Mesenchymal stem cell (in vitro differentiated cells and primary cell): ENCODE measurements around the gene COQ4.

Source experiments
- DNase-seq: peaks from one replicate; pipeline ENCODE4 v3.0.0-alpha.2; 2013
- H2AFZ ChIP-seq: one replicate; pipeline ENCODE4 v1.6.1; 2013; ENCODE audit warnings: low read depth, mild to moderate bottlenecking, control low read depth, inconsistent platforms, low read length, moderate library complexity
- H2AK5ac ChIP-seq: 2 replicates; pipeline ENCODE4 v1.6.1; 2013; ENCODE audit warnings: low read length, moderate library complexity, mild to moderate bottlenecking, inconsistent platforms; ENCODE audit not compliant: severe bottlenecking
- H2BK120ac ChIP-seq: one replicate; pipeline ENCODE4 v1.6.1; 2013; ENCODE audit warnings: low read depth, mild to moderate bottlenecking, inconsistent platforms, low read length, moderate library complexity
- H2BK12ac ChIP-seq, 2 experiments: one replicate each; pipeline ENCODE4 v1.6.1; 2013; ENCODE audit warnings: inconsistent platforms in 2 of 2, low read length in 2 of 2, mild to moderate bottlenecking in 2 of 2, moderate library complexity in 2 of 2, control low read depth in 1 of 2
- H2BK15ac ChIP-seq: one replicate; pipeline ENCODE4 v1.6.1; 2013; ENCODE audit warnings: mild to moderate bottlenecking, low read depth, inconsistent platforms; ENCODE audit not compliant: poor library complexity, severe bottlenecking
- H2BK5ac ChIP-seq: 2 replicates; pipeline ENCODE4 v1.6.1; 2013; ENCODE audit warnings: low read depth, mild to moderate bottlenecking, low read length, control low read depth, inconsistent platforms; ENCODE audit not compliant: poor library complexity, severe bottlenecking
- H3K14ac ChIP-seq, 2 experiments: one replicate each; pipeline ENCODE4 v1.6.1; 2013; ENCODE audit warnings: inconsistent platforms in 2 of 2, low read length in 2 of 2, control low read depth in 1 of 2, mild to moderate bottlenecking in 1 of 2, moderate library complexity in 1 of 2
- H3K18ac ChIP-seq, 2 experiments: one replicate each; pipeline ENCODE4 v1.6.1; 2013; ENCODE audit warnings: inconsistent platforms in 2 of 2, low read length in 2 of 2, control low read depth in 1 of 2, low read depth in 1 of 2, mild to moderate bottlenecking in 1 of 2
- H3K23ac ChIP-seq, 2 experiments: one replicate each; pipeline ENCODE4 v1.6.1; 2013; ENCODE audit warnings: inconsistent platforms in 2 of 2, low read length in 2 of 2, mild to moderate bottlenecking in 2 of 2, moderate library complexity in 2 of 2, control low read depth in 1 of 2
- H3K27ac ChIP-seq: 2 replicates; pipeline ENCODE4 v1.5.1; 2013; ENCODE audit warnings: mild to moderate bottlenecking, moderate library complexity, low read length, control low read depth, inconsistent platforms; ENCODE audit not compliant: poor library complexity, severe bottlenecking
- H3K27me3 ChIP-seq, 2 experiments: 2 replicates each; pipeline versions ENCODE4 v1.6.1 to v1.7.0; 2013; ENCODE audit warnings: low read length in 2 of 2, mild to moderate bottlenecking in 2 of 2, moderate library complexity in 2 of 2, control low read depth in 1 of 2, inconsistent platforms in 1 of 2; ENCODE audit not compliant: control insufficient read depth in 1 of 2, insufficient read depth in 1 of 2
- H3K36me3 ChIP-seq, 2 experiments: 2 replicates each; pipeline versions ENCODE4 v1.6.1 to v1.7.0; 2013; ENCODE audit warnings: low read length in 2 of 2, control low read depth in 1 of 2, inconsistent platforms in 1 of 2, low read depth in 1 of 2, mild to moderate bottlenecking in 1 of 2; ENCODE audit not compliant: insufficient read depth in 2 of 2, control insufficient read depth in 1 of 2
- H3K4ac ChIP-seq, 2 experiments: one replicate each; pipeline ENCODE4 v1.6.1; 2013; ENCODE audit warnings: inconsistent platforms in 2 of 2, low read length in 2 of 2, mild to moderate bottlenecking in 2 of 2, moderate library complexity in 2 of 2, control low read depth in 1 of 2, low read depth in 1 of 2
- H3K4me1 ChIP-seq: 2 replicates; pipeline ENCODE4 v1.6.1; 2013; ENCODE audit warnings: low read depth, low read length, control low read depth; ENCODE audit not compliant: control insufficient read depth, insufficient read depth
- H3K4me2 ChIP-seq: 2 replicates; pipeline ENCODE4 v1.6.1; 2013; ENCODE audit warnings: low read length, mild to moderate bottlenecking, inconsistent platforms; ENCODE audit not compliant: poor library complexity, severe bottlenecking
- H3K4me3 ChIP-seq, 2 experiments: 2 replicates each; pipeline versions ENCODE4 v1.5.1 to v1.7.0; 2013; ENCODE audit warnings: low read length in 2 of 2, mild to moderate bottlenecking in 2 of 2, control low read depth in 1 of 2, low read depth in 1 of 2; ENCODE audit not compliant: insufficient read depth in 1 of 2
- H3K79me1 ChIP-seq: replicated peaks from 2 replicates; pipeline ENCODE4 v1.6.1; 2013; ENCODE audit warnings: mild to moderate bottlenecking, control low read depth, low read length, inconsistent platforms; ENCODE audit not compliant: poor library complexity, severe bottlenecking
- H3K9ac ChIP-seq: 2 replicates; pipeline ENCODE4 v1.7.0; 2013; ENCODE audit warnings: mild to moderate bottlenecking, low read length, moderate library complexity
- H3K9me3 ChIP-seq: 2 replicates; pipeline ENCODE4 v1.7.0; 2013; ENCODE audit warnings: mild to moderate bottlenecking, low read length; ENCODE audit not compliant: control insufficient read depth
- H4K8ac ChIP-seq: one replicate; pipeline ENCODE4 v1.6.1; 2013; ENCODE audit warnings: inconsistent platforms, mild to moderate bottlenecking, low read length, moderate library complexity
- H4K91ac ChIP-seq: one replicate; pipeline ENCODE4 v1.6.1; 2013; ENCODE audit warnings: mild to moderate bottlenecking, low read length, inconsistent platforms
- WGBS: methylation state at CpG from one replicate; pipeline ENCODE4 v1.1.7; 2013; ENCODE audit warnings: mixed read lengths; 5-methylcytosine and 5-hydroxymethylcytosine counted together

COQ4 gene

DNA sequence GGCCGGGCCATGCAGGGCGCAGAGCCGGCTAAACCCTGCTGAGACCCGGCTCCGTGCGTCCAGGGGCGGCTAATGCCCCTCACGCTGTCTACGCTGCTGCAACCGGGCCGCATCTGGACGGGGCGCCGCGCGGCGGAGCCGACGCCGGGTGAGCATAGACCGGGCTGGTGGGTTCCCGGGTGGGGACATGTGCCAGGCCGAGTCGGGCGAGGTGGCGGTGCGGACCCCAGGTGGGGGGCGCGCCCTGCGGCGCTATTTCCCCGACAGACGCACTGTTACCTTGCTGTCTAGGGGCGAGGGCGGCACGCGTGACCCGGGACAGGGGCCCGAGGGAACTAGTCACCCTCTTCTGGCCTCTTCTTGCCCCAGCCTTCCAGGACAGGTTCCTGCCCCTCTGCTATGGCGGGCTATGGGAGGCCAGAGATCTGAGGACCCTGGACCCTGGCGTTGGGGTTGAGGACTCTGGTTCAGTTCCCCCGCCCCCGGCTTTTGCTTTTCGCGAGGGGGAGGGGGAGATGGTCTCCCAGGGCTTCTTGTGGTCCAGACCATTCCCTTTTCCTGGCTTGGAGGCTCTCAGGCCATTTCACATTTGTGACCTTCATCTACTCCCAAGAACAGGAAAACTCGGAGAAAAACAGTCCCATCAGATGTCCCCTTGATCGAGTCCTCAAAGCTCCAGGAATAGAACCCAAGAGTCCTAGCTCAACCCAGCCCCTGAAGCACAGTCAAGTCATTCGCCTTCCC lies 18.2 kb downstream of the COQ4 start:
- Histone ChIP-seq H3K14ac (peak overlapping the region in 1 of 2 experiments; percentile 94), H3K18ac (peak overlapping the region in 1 of 2 experiments; percentile 67), H3K36me3 (peaks cover 32 to 36% of the 10 kb centered on the region in 2 experiments), H3K27ac (no peak overlapping the region), H3K9ac (peak overlapping the region; percentile 88), H2BK120ac (no peak overlapping the region), H3K27me3 (no peaks in the 10 kb centered on the region), H2AFZ (peak overlapping the region; percentile 43), H4K8ac (peak overlapping the region; percentile 35), H3K4me3 (peak overlapping the region; percentile 80 to 89), H2BK5ac (no peak overlapping the region), H3K4ac (no peak overlapping the region), H3K23ac (peak overlapping the region in 1 of 2 experiments; percentile 66), H2AK5ac (no peak overlapping the region), H3K79me1 (peaks cover 20% of the 10 kb centered on the region), H2BK15ac (no peak overlapping the region), H3K9me3 (no peaks in the 10 kb centered on the region), H3K4me1 (peaks cover 6% of the 10 kb centered on the region), H4K91ac (no peak overlapping the region), H3K4me2 (peak overlapping the region; percentile 94), H2BK12ac (peak overlapping the region in 1 of 2 experiments; percentile 2)
- under 1% methylated on average over 41 of the region's 48 CpGs for WGBS
- no peak for DNase-seq

DNA sequence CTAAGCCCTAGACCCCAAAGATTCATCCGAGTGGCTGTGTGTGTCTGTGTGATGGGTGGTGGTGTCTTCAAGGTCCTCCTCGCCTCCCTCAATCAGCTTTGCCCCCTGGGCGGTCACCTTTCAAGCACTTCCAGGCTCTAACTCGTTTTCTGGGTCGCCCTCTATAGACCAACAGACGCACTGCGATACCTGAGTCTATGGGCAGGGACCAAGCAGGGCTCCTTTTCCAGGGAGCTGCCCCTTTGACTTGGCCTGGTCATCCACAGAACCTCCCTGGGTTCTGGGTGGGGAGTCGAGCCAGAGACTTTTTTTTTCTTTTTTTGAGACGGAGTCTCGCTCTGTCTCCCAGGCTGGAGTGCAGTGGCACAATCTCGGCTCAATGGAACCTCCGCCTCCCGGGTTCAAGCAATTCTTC lies 18.8 kb downstream of the COQ4 start:
- Histone ChIP-seq H2AFZ (no peak overlapping the region), H2BK12ac (no peak overlapping the region), H3K27ac (no peak overlapping the region), H2BK5ac (no peak overlapping the region), H3K18ac (no peak overlapping the region), H4K8ac (no peak overlapping the region), H3K9me3 (no peaks in the 10 kb centered on the region), H3K27me3 (no peaks in the 10 kb centered on the region), H3K4me1 (peaks cover 6% of the 10 kb centered on the region), H4K91ac (no peak overlapping the region), H3K23ac (no peak overlapping the region), H3K4me3 (peak overlapping the region in 1 of 2 experiments; percentile 89), H3K4me2 (peak overlapping the region; percentile 94), H3K14ac (no peak overlapping the region), H2BK120ac (no peak overlapping the region), H2AK5ac (no peak overlapping the region), H2BK15ac (no peak overlapping the region), H3K36me3 (peaks cover 33 to 38% of the 10 kb centered on the region in 2 experiments), H3K9ac (peak overlapping the region; percentile 88), H3K4ac (no peak overlapping the region), H3K79me1 (peaks cover 20% of the 10 kb centered on the region)
- DNase-seq, result peak; percentile 78
- WGBS, result 32% methylated on average over 11 of the region's 13 CpGs

DNA sequence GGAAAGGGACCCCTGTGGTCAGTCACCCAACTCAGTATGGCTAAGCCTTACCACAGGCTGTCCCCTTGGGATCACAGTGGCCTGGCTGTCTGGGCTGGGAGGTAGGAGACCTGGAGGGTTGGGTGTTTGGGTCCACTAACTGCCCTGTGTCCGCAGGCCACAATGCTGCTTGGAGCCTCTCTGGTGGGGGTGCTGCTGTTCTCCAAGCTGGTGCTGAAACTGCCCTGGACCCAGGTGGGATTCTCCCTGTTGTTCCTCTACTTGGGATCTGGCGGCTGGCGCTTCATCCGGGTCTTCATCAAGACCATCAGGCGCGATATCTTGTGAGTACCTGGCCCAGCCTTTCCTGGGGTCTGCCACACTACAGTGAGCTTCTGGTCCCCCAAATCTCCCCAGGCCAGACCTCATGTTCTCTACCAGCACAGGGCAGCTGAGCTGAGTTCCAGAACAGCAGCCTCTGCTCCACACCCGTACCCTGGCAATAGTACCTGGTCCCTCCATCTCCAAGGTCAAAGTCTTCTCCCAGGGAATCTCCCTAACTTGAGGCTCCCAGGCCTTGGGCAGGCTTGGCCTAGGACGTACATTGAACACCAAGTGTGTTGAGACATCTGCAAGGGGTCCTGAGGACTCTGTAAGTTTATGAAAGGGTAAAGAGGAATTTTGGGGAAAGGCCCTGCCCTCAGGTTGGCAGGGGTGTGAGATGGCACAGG lies 20.5 kb downstream of the COQ4 start:
- no peak overlapping the region for H2BK5ac ChIP-seq
- no peak overlapping the region for H3K27ac ChIP-seq
- no peaks in the 10 kb centered on the region for H3K27me3 ChIP-seq
- H2AK5ac ChIP-seq, result no peak overlapping the region
- no peak overlapping the region for H4K8ac ChIP-seq
- H3K4ac ChIP-seq, result no peak overlapping the region
- no peak overlapping the region for H4K91ac ChIP-seq
- H3K23ac ChIP-seq, result no peak overlapping the region
- H3K36me3 ChIP-seq, result peaks cover 45 to 52% of the 10 kb centered on the region in 2 experiments
- H3K9me3 ChIP-seq, result no peaks in the 10 kb centered on the region
- H3K79me1 ChIP-seq, result peaks cover 23% of the 10 kb centered on the region
- no peak overlapping the region for H2BK120ac ChIP-seq
- H3K9ac ChIP-seq, result no peak overlapping the region
- no peak overlapping the region for H2BK15ac ChIP-seq
- no peak overlapping the region for H3K4me3 ChIP-seq
- no peak overlapping the region for H3K18ac ChIP-seq
- H2AFZ ChIP-seq, result no peak overlapping the region
- no peak overlapping the region for H3K4me2 ChIP-seq
- H3K4me1 ChIP-seq, result peaks cover 6% of the 10 kb centered on the region
- H2BK12ac ChIP-seq, result no peak overlapping the region
- 98% methylated on average over 8 of the region's 8 CpGs for WGBS
- no peak overlapping the region for H3K14ac ChIP-seq
- no peak for DNase-seq

DNA sequence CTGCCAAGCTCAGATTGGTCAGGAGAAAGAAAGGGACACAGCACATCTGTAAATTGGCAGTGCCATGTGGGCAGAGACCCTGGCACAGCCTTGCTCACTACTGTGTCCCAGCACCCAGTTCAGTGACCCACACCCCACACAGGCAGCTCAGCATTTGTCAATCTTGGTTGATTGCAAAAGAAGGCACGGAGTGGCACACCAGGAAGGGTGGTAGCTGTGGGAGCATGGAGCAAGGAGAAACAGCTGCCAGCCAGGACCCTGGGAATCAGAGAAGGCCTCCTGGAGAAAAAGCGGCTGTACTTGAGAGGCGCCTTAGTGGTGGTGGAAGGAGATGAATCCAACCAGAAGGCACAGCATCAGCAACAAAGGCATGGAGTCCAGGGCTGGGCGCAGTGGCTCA lies 21.2 kb downstream of the COQ4 start:
- no peak overlapping the region for H4K8ac ChIP-seq
- no peak overlapping the region for H3K23ac ChIP-seq
- 97% methylated on average over 4 of the region's 4 CpGs for WGBS

More for the DNA sequence above, 21.2 kb downstream of the COQ4 start:
- no peak overlapping the region for H3K27ac ChIP-seq
- H4K91ac ChIP-seq, result no peak overlapping the region
- no peak overlapping the region for H2BK5ac ChIP-seq
- no peak overlapping the region for H2BK12ac ChIP-seq
- no peaks in the 10 kb centered on the region for H3K27me3 ChIP-seq
- H3K4ac ChIP-seq, result no peak overlapping the region
- no peaks in the 10 kb centered on the region for H3K9me3 ChIP-seq
- no peak overlapping the region for H3K14ac ChIP-seq
- no peak overlapping the region for H3K4me2 ChIP-seq
- H2AK5ac ChIP-seq, result no peak overlapping the region
- no peak overlapping the region for H3K18ac ChIP-seq
- peaks cover 23% of the 10 kb centered on the region for H3K79me1 ChIP-seq
- DNase-seq, result no peak
- H2BK15ac ChIP-seq, result no peak overlapping the region
- H3K4me3 ChIP-seq, result no peak overlapping the region
- H3K4me1 ChIP-seq, result peaks cover 6% of the 10 kb centered on the region
- no peak overlapping the region for H3K9ac ChIP-seq
- peaks cover 52 to 59% of the 10 kb centered on the region in 2 experiments for H3K36me3 ChIP-seq
- H2AFZ ChIP-seq, result no peak overlapping the region
- H2BK120ac ChIP-seq, result no peak overlapping the region
